T-helper 1 cell treated with Interleukin-12 subunit alpha and Interleukin-12 subunit beta and Interleukin-4 antibody, amounts not matched to agents 30 μg/mL and 1 μg/mL, for 36 hours (primary cell): ENCODE measurements around the gene DLG2.

Experiments
- H3K27ac Mint-ChIP-seq: one replicate; pipeline ENCODE4 v1.8.0; 2021; ENCODE audit warnings: mild to moderate bottlenecking, mixed read lengths
- H3K27me3 Mint-ChIP-seq: one replicate; pipeline ENCODE4 v1.8.0; 2021; ENCODE audit warnings: low read depth, mixed read lengths
- H3K36me3 Mint-ChIP-seq: one replicate; pipeline ENCODE4 v1.8.0; 2021; ENCODE audit warnings: low read depth, mixed read lengths
- H3K4me1 Mint-ChIP-seq: one replicate; pipeline ENCODE4 v1.8.0; 2021; ENCODE audit warnings: low read depth, mixed read lengths
- H3K4me3 Mint-ChIP-seq: one replicate; pipeline ENCODE4 v1.8.0; 2021; ENCODE audit warnings: mild to moderate bottlenecking, moderate library complexity, mixed read lengths
- H3K9me3 Mint-ChIP-seq: one replicate; pipeline ENCODE4 v1.8.0; 2021; ENCODE audit warnings: mixed read lengths

Gene DLG2

GRCh38 chr11:84906995-84907394 is 720.1 kb downstream of the DLG2 start:
- H3K27ac Mint-ChIP-seq: no peak overlapping the region
- peaks cover 10% of the 10 kb centered on the region for H3K9me3 Mint-ChIP-seq
- H3K36me3 Mint-ChIP-seq: no peaks in the 10 kb centered on the region
- no peaks in the 10 kb centered on the region for H3K27me3 Mint-ChIP-seq
- H3K4me3 Mint-ChIP-seq: no peak overlapping the region
- no peaks in the 10 kb centered on the region for H3K4me1 Mint-ChIP-seq

DNA sequence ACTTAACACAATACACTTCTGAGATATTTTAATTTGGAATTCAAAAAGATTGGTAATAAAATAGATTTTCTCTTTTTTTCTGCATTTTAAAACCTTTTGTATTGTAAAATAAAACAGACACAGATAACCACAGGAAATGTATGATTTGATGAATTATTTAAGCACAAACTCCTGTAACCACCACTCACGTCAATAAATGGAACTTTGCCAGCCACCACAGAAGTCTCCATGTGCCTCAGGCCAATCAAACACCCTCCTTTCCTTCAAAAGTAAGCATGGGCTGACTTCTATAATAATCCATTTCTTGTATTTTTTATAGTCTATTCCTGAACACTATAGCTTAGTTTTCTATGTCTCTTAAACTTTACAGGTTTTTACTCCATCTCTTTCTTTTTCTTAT is 721.7 kb downstream of the DLG2 start:
- no peaks in the 10 kb centered on the region for H3K36me3 Mint-ChIP-seq
- H3K4me3 Mint-ChIP-seq: no peak overlapping the region
- H3K4me1 Mint-ChIP-seq: no peaks in the 10 kb centered on the region
- H3K9me3 Mint-ChIP-seq: peaks cover 10% of the 10 kb centered on the region
- no peaks in the 10 kb centered on the region for H3K27me3 Mint-ChIP-seq
- H3K27ac Mint-ChIP-seq: no peak overlapping the region

GRCh38 chr11:84902445-84902844 is 724.7 kb downstream of the DLG2 start:
- Mint-ChIP-seq H3K9me3 (peaks cover 16% of the 10 kb centered on the region), H3K4me1 (no peaks in the 10 kb centered on the region), H3K27me3 (no peaks in the 10 kb centered on the region), H3K4me3 (no peak overlapping the region), H3K36me3 (no peaks in the 10 kb centered on the region), H3K27ac (no peak overlapping the region)

DNA sequence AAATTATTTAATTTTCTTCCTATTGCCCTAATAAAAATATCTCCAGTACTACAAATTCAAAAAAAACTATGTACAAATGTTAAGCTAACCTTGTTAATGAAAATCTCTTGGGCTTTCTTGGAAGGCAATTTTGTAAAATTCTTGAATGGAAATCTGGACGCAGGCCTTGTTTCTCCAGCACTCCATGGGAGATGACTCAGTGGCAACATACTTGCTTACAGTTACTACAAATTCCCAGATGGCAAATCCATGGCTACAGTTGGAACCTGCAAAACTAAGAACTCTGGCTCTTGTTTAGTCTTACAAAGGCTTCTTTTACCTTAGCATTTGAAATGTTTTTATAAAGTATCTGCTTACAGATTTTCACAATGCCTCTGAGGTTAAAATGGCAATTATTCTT is 725.2 kb downstream of the DLG2 start:
- Mint-ChIP-seq H3K4me3 (no peak overlapping the region), H3K4me1 (no peaks in the 10 kb centered on the region), H3K36me3 (no peaks in the 10 kb centered on the region), H3K27me3 (no peaks in the 10 kb centered on the region), H3K9me3 (peaks cover 12% of the 10 kb centered on the region), H3K27ac (no peak overlapping the region)

GRCh38 chr11:84899740-84900139 is 727.4 kb downstream of the DLG2 start:
- no peaks in the 10 kb centered on the region for H3K36me3 Mint-ChIP-seq
- H3K9me3 Mint-ChIP-seq: peaks cover 10% of the 10 kb centered on the region
- no peak overlapping the region for H3K27ac Mint-ChIP-seq
- H3K4me1 Mint-ChIP-seq: no peaks in the 10 kb centered on the region
- H3K27me3 Mint-ChIP-seq: no peaks in the 10 kb centered on the region
- no peak overlapping the region for H3K4me3 Mint-ChIP-seq

- no peaks in the 10 kb centered on the region for H3K36me3 Mint-ChIP-seq
- H3K4me3 Mint-ChIP-seq: no peak overlapping the region
- H3K4me1 Mint-ChIP-seq: no peaks in the 10 kb centered on the region
- peaks cover 5% of the 10 kb centered on the region for H3K9me3 Mint-ChIP-seq
- H3K27ac Mint-ChIP-seq: no peak overlapping the region
- no peaks in the 10 kb centered on the region for H3K27me3 Mint-ChIP-seq
Observed at GRCh38 chr11:84899134-84899533, 728.0 kb downstream of the DLG2 start.

DNA sequence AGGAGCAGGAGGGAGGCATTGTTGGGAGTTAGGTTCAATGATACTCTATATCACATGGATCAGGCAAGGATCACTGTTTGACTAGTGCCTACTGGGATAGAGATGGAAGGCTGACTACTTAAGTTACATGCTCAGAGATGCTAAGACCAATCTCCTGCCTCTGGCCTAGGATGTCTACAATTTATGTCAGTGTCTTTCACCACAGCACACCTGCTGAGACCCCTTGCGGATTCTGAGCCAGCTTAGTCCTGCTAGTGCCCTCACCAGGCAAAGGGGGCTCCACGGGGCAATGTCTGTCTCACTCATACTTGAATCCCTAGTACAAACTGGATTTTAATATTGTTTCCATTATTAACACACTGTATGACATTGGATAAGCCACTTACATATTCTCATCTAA is 732.5 kb downstream of the DLG2 start:
- H3K4me1 Mint-ChIP-seq: no peaks in the 10 kb centered on the region
- H3K27ac Mint-ChIP-seq: no peak overlapping the region
- no peak overlapping the region for H3K4me3 Mint-ChIP-seq
- no peaks in the 10 kb centered on the region for H3K36me3 Mint-ChIP-seq
- no peaks in the 10 kb centered on the region for H3K27me3 Mint-ChIP-seq
- peaks cover 5% of the 10 kb centered on the region for H3K9me3 Mint-ChIP-seq

DNA sequence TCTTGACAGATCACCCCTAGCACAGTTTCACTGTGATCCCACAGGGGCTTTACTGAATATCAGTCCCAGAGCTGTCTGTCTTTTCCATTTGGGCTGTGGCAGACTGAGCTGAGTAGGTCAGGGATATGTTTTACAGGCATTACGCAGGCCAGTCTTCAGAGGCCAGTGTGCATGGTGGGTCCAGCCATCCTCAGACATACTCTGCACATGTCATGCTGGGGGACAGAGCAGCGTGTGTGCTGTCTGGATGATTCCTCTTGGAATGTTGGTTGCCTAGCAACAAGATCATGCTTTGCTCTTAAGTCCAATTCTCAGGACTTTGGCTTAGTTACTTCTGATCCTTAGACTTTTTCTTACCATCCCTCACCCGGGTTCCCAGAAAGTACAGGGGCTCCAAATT is 736.5 kb downstream of the DLG2 start:
- H3K9me3 Mint-ChIP-seq: peaks cover 3% of the 10 kb centered on the region
- H3K4me3 Mint-ChIP-seq: no peak overlapping the region
- no peaks in the 10 kb centered on the region for H3K36me3 Mint-ChIP-seq
- H3K27ac Mint-ChIP-seq: no peak overlapping the region
- no peaks in the 10 kb centered on the region for H3K27me3 Mint-ChIP-seq
- no peaks in the 10 kb centered on the region for H3K4me1 Mint-ChIP-seq

DNA sequence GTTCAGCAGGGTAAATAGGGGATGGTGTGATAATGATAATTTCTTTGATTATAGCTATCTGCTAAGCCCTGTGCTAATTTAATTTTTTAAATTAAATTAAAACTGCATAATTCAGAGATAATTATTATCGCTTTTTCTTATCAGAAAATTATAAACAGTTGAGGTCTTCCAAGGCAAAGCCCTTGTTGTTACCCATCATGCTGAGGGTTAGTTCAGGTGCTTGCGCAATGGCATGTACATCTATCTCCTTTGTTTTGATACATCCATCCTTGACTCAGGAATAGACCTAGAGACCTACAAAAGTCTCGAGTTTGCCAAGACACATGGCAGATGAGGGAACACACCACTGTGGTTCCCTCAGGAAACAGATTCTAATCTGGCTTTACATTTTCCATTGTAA is 737.6 kb downstream of the DLG2 start:
- peaks cover 3% of the 10 kb centered on the region for H3K9me3 Mint-ChIP-seq
- H3K36me3 Mint-ChIP-seq: no peaks in the 10 kb centered on the region
- no peaks in the 10 kb centered on the region for H3K27me3 Mint-ChIP-seq
- H3K4me3 Mint-ChIP-seq: no peak overlapping the region
- H3K4me1 Mint-ChIP-seq: no peaks in the 10 kb centered on the region
- no peak overlapping the region for H3K27ac Mint-ChIP-seq

DNA sequence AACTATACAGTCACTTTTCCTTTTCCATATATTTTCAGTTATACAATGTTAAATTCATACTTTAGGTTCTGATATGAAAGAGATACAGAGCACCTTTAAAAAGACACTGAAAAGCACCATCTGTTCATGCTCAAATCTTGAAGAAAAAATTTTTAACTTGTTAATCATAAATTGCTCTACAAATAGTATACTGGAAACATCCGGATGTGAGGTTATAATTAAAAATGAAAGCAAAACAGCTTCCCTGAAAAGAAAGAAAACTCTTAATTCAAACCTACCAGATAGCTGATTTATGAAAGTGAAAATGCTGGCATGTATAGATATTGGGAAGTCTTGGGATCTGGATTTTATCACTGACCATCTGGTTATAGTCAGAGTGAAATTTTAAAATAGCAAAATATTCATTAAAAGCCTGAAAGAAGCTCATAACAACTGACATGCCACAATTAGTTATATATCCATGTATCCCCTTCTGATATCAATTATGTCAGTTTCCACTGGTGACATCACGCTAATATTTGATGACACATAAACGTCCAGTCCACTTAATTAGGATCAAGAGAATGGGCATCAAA is 740.0 kb downstream of the DLG2 start:
- Mint-ChIP-seq H3K36me3 (no peaks in the 10 kb centered on the region), H3K27ac (no peak overlapping the region), H3K9me3 (peaks cover 3% of the 10 kb centered on the region), H3K4me1 (no peaks in the 10 kb centered on the region), H3K27me3 (no peaks in the 10 kb centered on the region), H3K4me3 (no peak overlapping the region)

DNA sequence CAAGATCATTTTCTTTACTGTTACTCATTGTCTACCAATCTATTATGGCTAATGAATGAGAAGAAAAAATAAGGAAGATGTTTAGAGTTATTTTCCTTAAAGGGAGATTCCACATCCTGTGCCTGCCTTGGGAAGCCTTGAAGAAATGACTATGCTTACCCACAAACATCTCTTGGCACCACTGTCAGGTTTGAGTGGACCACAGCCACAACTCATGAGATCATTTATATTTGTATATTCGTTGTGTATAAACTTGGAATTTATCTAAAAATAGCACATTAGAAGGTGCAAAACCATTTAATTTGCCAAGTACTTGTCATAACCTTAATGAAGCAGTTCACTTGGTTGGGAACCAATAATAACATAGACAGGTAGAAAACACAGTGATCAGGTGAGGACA is 740.8 kb downstream of the DLG2 start:
- no peaks in the 10 kb centered on the region for H3K4me1 Mint-ChIP-seq
- H3K27me3 Mint-ChIP-seq: no peaks in the 10 kb centered on the region
- H3K36me3 Mint-ChIP-seq: no peaks in the 10 kb centered on the region
- H3K4me3 Mint-ChIP-seq: no peak overlapping the region
- H3K9me3 Mint-ChIP-seq: peaks cover 3% of the 10 kb centered on the region
- no peak overlapping the region for H3K27ac Mint-ChIP-seq

DNA sequence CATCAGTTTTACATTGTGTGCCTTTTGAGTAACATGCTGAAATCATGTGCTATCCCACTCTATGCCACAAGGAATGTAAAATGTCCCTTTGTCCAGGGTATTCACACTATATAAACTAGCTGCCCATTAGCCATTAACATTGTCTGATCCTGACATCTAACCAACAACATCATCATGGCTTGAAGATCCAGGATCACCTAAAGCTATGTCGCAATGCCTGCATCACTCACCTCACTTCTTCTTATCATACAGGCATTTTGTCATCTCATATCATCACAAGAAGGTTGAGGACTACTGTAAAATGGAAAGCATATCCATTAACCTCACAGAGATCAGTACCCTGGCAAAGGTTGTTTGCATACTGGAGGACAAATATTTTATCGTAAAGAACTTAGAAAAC is 742.3 kb downstream of the DLG2 start:
- H3K27ac Mint-ChIP-seq: no peak overlapping the region
- no peaks in the 10 kb centered on the region for H3K4me1 Mint-ChIP-seq
- no peak overlapping the region for H3K4me3 Mint-ChIP-seq
- H3K27me3 Mint-ChIP-seq: no peaks in the 10 kb centered on the region
- H3K9me3 Mint-ChIP-seq: peaks cover 3% of the 10 kb centered on the region
- H3K36me3 Mint-ChIP-seq: no peaks in the 10 kb centered on the region

- no peaks in the 10 kb centered on the region for H3K27me3 Mint-ChIP-seq
- H3K36me3 Mint-ChIP-seq: no peaks in the 10 kb centered on the region
- no peak overlapping the region for H3K4me3 Mint-ChIP-seq
- peaks cover 2% of the 10 kb centered on the region for H3K9me3 Mint-ChIP-seq
- no peaks in the 10 kb centered on the region for H3K4me1 Mint-ChIP-seq
- no peak overlapping the region for H3K27ac Mint-ChIP-seq
Observed at GRCh38 chr11:84882056-84882455, 745.1 kb downstream of the DLG2 start.

DNA sequence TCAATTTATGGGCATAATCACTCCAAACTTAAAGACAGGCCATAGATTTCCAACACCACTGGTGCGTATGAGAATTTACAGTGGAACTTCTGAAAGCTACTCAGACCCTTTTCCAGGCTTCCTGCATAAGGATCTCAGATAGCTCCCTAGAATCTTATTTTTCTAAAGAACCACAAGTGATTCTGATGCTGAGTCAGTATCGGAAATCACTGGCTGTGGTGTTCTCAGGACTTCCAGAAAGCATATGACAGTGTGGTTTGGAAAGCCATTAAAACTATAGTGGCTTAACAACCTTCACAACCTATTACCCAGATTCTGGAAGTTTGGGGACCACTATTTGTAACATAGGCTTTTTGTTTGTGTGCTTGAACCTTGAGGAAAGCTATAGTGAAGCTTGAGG is 756.0 kb downstream of the DLG2 start:
- Mint-ChIP-seq H3K27me3 (no peaks in the 10 kb centered on the region), H3K9me3 (peaks cover 12% of the 10 kb centered on the region), H3K4me1 (no peaks in the 10 kb centered on the region), H3K4me3 (no peak overlapping the region), H3K36me3 (no peaks in the 10 kb centered on the region), H3K27ac (no peak overlapping the region)

- Mint-ChIP-seq H3K36me3 (no peaks in the 10 kb centered on the region), H3K27me3 (no peaks in the 10 kb centered on the region)
Observed at GRCh38 chr11:84870486-84870885, 756.7 kb downstream of the DLG2 start.

DNA sequence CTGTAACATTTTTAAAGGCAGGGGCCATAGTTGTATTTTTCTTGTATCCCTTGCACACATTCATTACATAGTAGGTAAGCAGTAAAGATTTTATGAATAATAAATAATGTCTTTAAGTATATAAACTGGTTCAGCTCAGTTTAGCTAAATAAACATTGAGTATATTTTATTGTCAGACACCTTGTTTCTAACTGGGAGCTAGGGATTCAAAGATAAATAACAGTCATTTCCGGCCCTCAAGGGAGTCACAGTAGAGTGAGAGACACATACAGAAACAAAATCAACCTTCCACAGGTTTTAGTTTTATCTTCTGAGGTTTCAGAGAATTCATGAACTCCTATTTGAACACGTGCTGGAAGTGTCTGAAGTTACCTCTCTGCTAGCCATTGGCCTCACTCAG is 760.2 kb downstream of the DLG2 start:
- no peak overlapping the region for H3K4me3 Mint-ChIP-seq
- no peaks in the 10 kb centered on the region for H3K27me3 Mint-ChIP-seq
- no peaks in the 10 kb centered on the region for H3K36me3 Mint-ChIP-seq
- no peaks in the 10 kb centered on the region for H3K4me1 Mint-ChIP-seq
- H3K27ac Mint-ChIP-seq: no peak overlapping the region
- H3K9me3 Mint-ChIP-seq: peaks cover 3% of the 10 kb centered on the region

More at GRCh38 chr11:84870486-84870885, 756.7 kb downstream of the DLG2 start:
- no peak overlapping the region for H3K27ac Mint-ChIP-seq
- peaks cover 12% of the 10 kb centered on the region for H3K9me3 Mint-ChIP-seq
- no peaks in the 10 kb centered on the region for H3K4me1 Mint-ChIP-seq
- H3K4me3 Mint-ChIP-seq: no peak overlapping the region
